HFFc6 (cell line): ENCODE measurements around the gene POLN. TPM values are rescaled to one million over a fixed set of nuclear protein-coding genes. Genes with fewer than 3 reads are reported as not detected.
"Not testable (repeated sequence)": the region's sequence is repeated elsewhere in the genome, so short reads cannot be mapped to it uniquely, and the experiment has no call there.

Experiments
- DNase-seq: peaks from one replicate; pipeline ENCODE4 v3.0.0-alpha.2; 2018
- H3K27ac Mint-ChIP-seq: 2 replicates; pipeline ENCODE4 v1.8.0; 2020; ENCODE audit warnings: mild to moderate bottlenecking, mixed read lengths
- H3K27me3 Mint-ChIP-seq: 2 replicates; pipeline ENCODE4 v1.8.0; 2021; ENCODE audit warnings: mild to moderate bottlenecking, moderate library complexity, mixed read lengths; ENCODE audit not compliant: insufficient read depth
- H3K36me3 Mint-ChIP-seq: 2 replicates; pipeline ENCODE4 v1.8.0; 2021; ENCODE audit warnings: low read depth, mixed read lengths
- H3K4me1 Mint-ChIP-seq: 2 replicates; pipeline ENCODE4 v1.8.0; 2020; ENCODE audit warnings: low read depth, mixed read lengths
- H3K4me3 Mint-ChIP-seq: 2 replicates; pipeline ENCODE4 v1.8.0; 2020; ENCODE audit warnings: mild to moderate bottlenecking, moderate library complexity, mixed read lengths
- H3K9me3 Mint-ChIP-seq: 2 replicates; pipeline ENCODE4 v1.8.0; 2020; ENCODE audit warnings: mild to moderate bottlenecking, mixed read lengths
- total RNA-seq, 6 experiments: library from RNA; stranded (reverse); fragmentation: NEBNext Ultra II Directional; extraction: Animal tissue kit (Norgen Biotek cat#: 25700); gene quantifications; 2 replicates in 1 of 6; 3 replicates in 5 of 6; pipeline ENCODE4 v1.2.3, GENCODE V29; 2021
- TF ChIP-seq, protein P1 (sequence below): fragments of 200-600 bp; sonication (generic); IDR thresholded peaks from 2 replicates; pipeline ENCODE4 v1.5.0; 2021; ENCODE audit warnings: antibody characterized with exemption, mild to moderate bottlenecking

Gene POLN
- total RNA-seq, 6 experiments from 2014 or later = 1.5 to 3.4 (median 2.2) TPM

DNA sequence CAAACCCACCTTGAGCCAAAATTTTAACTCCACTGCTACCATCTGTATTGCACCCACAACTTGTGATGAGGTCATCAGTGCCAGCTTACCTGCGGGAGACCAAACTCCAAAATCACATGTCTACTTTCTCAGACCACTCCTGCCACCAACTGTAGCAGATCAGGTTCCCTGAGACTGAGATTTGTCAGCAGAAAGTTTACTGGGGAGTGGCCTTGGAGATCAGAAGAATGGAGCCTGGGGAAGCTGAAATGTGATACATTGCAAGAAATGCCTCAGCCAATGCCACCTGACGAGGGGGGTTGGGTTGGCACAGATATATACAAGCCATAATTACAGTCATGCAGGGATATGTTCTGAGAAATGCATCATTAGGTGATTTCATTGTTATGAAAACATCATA, 19.1 kb downstream of the POLN start:
- no peaks in the 10 kb centered on the region for H3K36me3 Mint-ChIP-seq
- H3K4me3 Mint-ChIP-seq = no peak overlapping the region
- no peaks in the 10 kb centered on the region for H3K9me3 Mint-ChIP-seq
- no peak overlapping the region for H3K27ac Mint-ChIP-seq
- TF ChIP-seq, protein P1, sequence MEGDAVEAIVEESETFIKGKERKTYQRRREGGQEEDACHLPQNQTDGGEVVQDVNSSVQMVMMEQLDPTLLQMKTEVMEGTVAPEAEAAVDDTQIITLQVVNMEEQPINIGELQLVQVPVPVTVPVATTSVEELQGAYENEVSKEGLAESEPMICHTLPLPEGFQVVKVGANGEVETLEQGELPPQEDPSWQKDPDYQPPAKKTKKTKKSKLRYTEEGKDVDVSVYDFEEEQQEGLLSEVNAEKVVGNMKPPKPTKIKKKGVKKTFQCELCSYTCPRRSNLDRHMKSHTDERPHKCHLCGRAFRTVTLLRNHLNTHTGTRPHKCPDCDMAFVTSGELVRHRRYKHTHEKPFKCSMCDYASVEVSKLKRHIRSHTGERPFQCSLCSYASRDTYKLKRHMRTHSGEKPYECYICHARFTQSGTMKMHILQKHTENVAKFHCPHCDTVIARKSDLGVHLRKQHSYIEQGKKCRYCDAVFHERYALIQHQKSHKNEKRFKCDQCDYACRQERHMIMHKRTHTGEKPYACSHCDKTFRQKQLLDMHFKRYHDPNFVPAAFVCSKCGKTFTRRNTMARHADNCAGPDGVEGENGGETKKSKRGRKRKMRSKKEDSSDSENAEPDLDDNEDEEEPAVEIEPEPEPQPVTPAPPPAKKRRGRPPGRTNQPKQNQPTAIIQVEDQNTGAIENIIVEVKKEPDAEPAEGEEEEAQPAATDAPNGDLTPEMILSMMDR = no peak
- H3K4me1 Mint-ChIP-seq = peaks cover 12% of the 10 kb centered on the region
- no peaks in the 10 kb centered on the region; the same call in 1 of the 2 replicates for H3K27me3 Mint-ChIP-seq
- no peak for DNase-seq

DNA sequence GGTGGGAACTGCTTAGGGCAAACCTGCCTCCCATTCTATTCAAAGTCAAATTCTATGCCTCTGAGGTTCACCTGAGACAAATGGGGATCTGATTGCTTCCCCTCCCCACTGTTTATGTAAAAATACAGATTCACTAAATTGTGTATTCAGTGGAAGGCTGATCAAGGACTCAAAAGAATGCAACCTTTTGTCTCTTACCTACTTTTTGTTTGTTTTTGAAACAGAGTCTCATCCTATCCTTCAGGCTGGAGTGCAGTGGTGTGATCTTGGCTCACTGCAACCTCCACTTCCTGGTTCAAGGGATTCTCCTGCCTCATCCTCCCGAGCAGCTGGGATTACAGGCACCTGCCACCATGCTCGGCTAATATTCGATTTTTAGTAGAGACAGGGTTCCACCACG, 20.5 kb downstream of the POLN start:
- not testable (repeated sequence) for H3K9me3 Mint-ChIP-seq, DNase-seq, H3K27me3 Mint-ChIP-seq, H3K27ac Mint-ChIP-seq, H3K36me3 Mint-ChIP-seq, H3K4me3 Mint-ChIP-seq
- peaks cover 17% of the 10 kb centered on the region for H3K4me1 Mint-ChIP-seq

DNA sequence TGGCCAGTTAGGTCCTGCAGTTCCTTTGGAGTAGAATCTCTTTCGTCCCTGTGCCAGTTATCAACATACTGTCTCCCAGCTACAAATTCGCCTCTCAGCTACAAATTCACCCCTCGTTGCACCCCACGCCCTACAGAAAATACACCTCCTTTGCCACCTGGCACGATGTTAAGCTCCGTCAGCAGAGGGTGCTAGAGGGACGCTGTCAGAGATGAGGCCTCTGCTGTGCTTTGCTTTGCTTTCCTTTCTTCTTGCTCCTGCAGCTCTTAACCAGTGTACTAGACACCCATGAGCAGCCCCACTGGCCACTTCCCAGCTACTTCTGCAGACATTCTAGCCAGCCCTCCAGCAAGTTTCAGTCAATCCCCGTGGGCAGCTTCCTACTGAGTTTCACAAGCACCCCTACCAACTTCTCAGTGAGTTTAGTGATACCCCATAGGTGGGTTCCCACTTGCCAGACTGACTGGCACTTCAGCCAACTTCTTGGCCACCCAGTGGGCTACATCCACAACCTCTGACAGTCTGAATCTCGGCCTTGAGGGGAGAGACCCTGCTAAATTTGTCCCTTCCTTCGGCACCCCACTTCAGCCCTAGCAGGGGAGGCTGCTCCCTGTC, 21.8 kb downstream of the POLN start:
- H3K27ac Mint-ChIP-seq = no peak overlapping the region
- no peaks in the 10 kb centered on the region for H3K36me3 Mint-ChIP-seq
- peaks cover 17% of the 10 kb centered on the region for H3K4me1 Mint-ChIP-seq
- TF ChIP-seq, protein P1 = peak; percentile 88
- no peaks in the 10 kb centered on the region for H3K9me3 Mint-ChIP-seq
- no peak overlapping the region for H3K4me3 Mint-ChIP-seq
- peak; percentile 71 for DNase-seq
- H3K27me3 Mint-ChIP-seq = no peaks in the 10 kb centered on the region; the same call in 1 of the 2 replicates

DNA sequence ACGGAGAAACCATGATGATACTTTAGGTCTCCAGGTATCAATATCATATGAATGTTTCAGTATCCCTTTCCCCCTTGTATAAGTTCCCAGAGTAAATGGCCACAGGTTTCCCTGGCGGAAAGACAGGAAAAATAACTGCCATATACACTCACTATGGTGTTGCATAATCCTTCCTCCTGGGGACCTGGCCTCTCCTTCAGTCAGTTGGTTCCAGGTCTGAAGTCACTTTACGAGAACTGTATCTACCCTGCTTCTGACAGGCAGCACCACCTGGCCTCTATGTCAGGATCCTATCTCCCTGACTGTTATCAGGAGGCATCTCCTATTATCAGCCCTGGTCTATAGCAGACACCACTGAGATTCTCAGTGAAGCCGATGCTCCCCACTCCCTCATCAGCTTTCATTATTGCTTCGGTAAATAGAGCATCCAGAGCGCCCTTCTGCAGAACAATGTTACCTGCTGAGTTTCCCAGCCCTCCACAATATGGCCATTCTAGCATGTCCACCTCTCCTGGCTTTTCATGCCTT, 22.6 kb downstream of the POLN start:
- Mint-ChIP-seq H3K4me1 (peaks cover 17% of the 10 kb centered on the region), H3K4me3 (no peak overlapping the region), H3K27ac (no peak overlapping the region), H3K36me3 (no peaks in the 10 kb centered on the region), H3K27me3 (no peaks in the 10 kb centered on the region; the same call in 1 of the 2 replicates), H3K9me3 (no peaks in the 10 kb centered on the region)
- DNase-seq = no peak
- TF ChIP-seq, protein P1 = no peak

DNA sequence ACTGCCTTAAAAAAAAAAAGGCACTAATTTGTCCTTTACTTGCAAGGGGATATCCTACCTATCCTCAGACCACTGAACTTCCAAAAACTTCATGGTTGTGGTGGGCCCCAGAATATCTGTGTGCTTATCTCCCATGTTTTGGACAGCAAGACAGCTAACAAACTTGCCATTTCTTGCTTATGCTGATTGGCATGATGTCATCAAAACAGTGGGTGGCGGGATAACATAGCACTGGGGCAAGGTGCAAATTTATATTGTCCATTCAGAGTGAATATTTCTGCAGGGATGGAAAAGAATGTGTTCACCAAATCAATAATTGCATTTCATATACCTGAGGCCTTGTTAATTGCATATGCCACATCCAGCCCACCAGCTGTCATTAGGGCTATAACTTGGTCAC, 23.5 kb downstream of the POLN start:
- no peak for DNase-seq
- H3K9me3 Mint-ChIP-seq = no peaks in the 10 kb centered on the region
- H3K27ac Mint-ChIP-seq = no peak overlapping the region

DNA sequence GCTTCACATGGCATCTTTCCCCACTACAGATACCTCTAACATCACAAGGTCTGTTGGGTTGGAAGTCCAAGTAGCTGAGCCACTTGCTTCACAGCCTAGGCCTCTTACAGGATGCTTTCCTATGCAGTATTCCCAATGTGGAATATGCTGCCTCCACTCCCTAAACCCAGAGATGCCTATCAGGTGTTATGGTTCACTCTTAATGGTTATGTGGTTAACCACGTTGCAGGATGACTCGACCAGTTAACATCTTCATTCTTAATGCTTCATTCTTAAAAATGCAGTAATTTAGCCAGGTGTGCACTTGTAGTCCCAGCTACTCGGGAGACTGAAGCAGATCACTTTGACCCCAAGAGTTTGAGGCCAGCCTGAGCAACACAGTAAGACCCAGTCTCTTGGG, 24.2 kb downstream of the POLN start:
- Mint-ChIP-seq H3K4me1 (peaks cover 17% of the 10 kb centered on the region), H3K27ac (no peak overlapping the region), H3K9me3 (no peaks in the 10 kb centered on the region), H3K36me3 (no peaks in the 10 kb centered on the region), H3K4me3 (no peak overlapping the region), H3K27me3 (no peaks in the 10 kb centered on the region; the same call in 1 of the 2 replicates)
- DNase-seq = peak; percentile 62
- TF ChIP-seq, protein P1 = no peak

More for the DNA sequence above, 23.5 kb downstream of the POLN start:
- no peaks in the 10 kb centered on the region; the same call in 1 of the 2 replicates for H3K27me3 Mint-ChIP-seq
- TF ChIP-seq, protein P1 = no peak
- H3K36me3 Mint-ChIP-seq = no peaks in the 10 kb centered on the region
- peaks cover 17% of the 10 kb centered on the region for H3K4me1 Mint-ChIP-seq
- no peak overlapping the region for H3K4me3 Mint-ChIP-seq
